A673 (cell line): Measurements from ENCODE around the gene RFX1. TPM values are rescaled to one million over a fixed set of nuclear protein-coding genes. Genes with fewer than 3 reads are reported as not detected.

ENCODE experiments used
- BruUV-seq: library from RNA; stranded (reverse); fragments of 400-500 nt; replicated peaks from 2 replicates; lab custom pipeline; 2021; lab: Mats Ljungman, UMichigan
- CTCF ChIA-PET: fragments of 300-600 bp; sonication (Branson Sonifier 250); formaldehyde crosslinking; loops from one replicate; lab custom pipeline; 2022; ENCODE audit warnings: antibody characterized with exemption; lab: Charles Lee
- POLR2A ChIA-PET: fragments of 300-600 bp; sonication (Branson Sonifier 250); formaldehyde crosslinking; loops from one replicate; lab custom pipeline; 2022; ENCODE audit warnings: antibody characterized with exemption; ENCODE audit not compliant: low non-redundant PET; lab: Charles Lee
- DNase-seq: peaks from one replicate; pipeline ENCODE4 v3.0.0-alpha.2; 2015; ENCODE audit warnings: low spot score
- H3K27ac ChIP-seq: fragments of 200-600 bp; sonication (generic); 2 replicates; pipeline ENCODE4 v1.5.1; 2016; ENCODE audit warnings: mixed run types, low read depth, mild to moderate bottlenecking, mixed read lengths, antibody characterized with exemption, low read length; ENCODE audit not compliant: poor library complexity, severe bottlenecking
- H3K27me3 ChIP-seq: fragments of 200-600 bp; sonication (generic); replicated peaks from 2 replicates; pipeline ENCODE4 v1.6.1; 2017; ENCODE audit warnings: mixed run types, low read depth, mild to moderate bottlenecking, mixed read lengths, antibody characterized with exemption, low read length; ENCODE audit not compliant: insufficient read depth, poor library complexity
- H3K36me3 ChIP-seq: fragments of 200-600 bp; sonication (generic); 2 replicates; pipeline ENCODE4 v1.6.1; 2016; ENCODE audit warnings: mixed run types, mild to moderate bottlenecking, mixed read lengths, antibody characterized with exemption, low read length; ENCODE audit not compliant: insufficient read depth, poor library complexity, severe bottlenecking
- H3K4me1 ChIP-seq: fragments of 200-600 bp; sonication (generic); 2 replicates; pipeline ENCODE4 v1.6.1; 2017; ENCODE audit warnings: mixed run types, mild to moderate bottlenecking, mixed read lengths, antibody characterized with exemption, low read length; ENCODE audit not compliant: insufficient read depth, poor library complexity, severe bottlenecking
- H3K4me3 ChIP-seq: fragments of 200-600 bp; sonication (generic); 2 replicates; pipeline ENCODE4 v1.5.1; 2016; ENCODE audit warnings: low read depth, mixed run types, mild to moderate bottlenecking, mixed read lengths, low read length; ENCODE audit not compliant: poor library complexity, severe bottlenecking
- H3K9me3 ChIP-seq: fragments of 200-600 bp; sonication (generic); 2 replicates; pipeline ENCODE4 v1.6.1; 2016; ENCODE audit warnings: mixed run types, low read depth, mild to moderate bottlenecking, mixed read lengths, antibody characterized with exemption, low read length; ENCODE audit not compliant: poor library complexity, severe bottlenecking
- EZH2 ChIP-seq: fragments of 200-600 bp; sonication (generic); IDR thresholded peaks from 2 replicates; pipeline ENCODE4 v1.6.1; 2017; ENCODE audit warnings: borderline replicate concordance, low read depth, mild to moderate bottlenecking, mixed read lengths, antibody characterized with exemption, low read length; ENCODE audit not compliant: poor library complexity, severe bottlenecking
- intact Hi-C: fragments of 100-400 bp; cut with micrococcal nuclease; formaldehyde crosslinking; loops from one replicate; pipeline ENCODE4 v1.10.0; 2022; ENCODE audit not compliant: unreplicated experiment
- total RNA-seq: library from RNA; stranded (reverse); gene quantifications from 2 replicates; pipeline ENCODE4 v1.2.3, GENCODE V29; 2021
- TF ChIP-seq, protein P1 (sequence below): fragments of 300-800, 200-600 bp; sonication (generic); conservative IDR thresholded peaks from 2 replicates; pipeline ENCODE4 v1.5.1; 2017; ENCODE audit warnings: low read depth, mild to moderate bottlenecking, antibody characterized with exemption, low read length, moderate library complexity, mixed read lengths

The RFX1 gene
- total RNA-seq, 1 experiment from 2014 or later, result 19.5 TPM

DNA sequence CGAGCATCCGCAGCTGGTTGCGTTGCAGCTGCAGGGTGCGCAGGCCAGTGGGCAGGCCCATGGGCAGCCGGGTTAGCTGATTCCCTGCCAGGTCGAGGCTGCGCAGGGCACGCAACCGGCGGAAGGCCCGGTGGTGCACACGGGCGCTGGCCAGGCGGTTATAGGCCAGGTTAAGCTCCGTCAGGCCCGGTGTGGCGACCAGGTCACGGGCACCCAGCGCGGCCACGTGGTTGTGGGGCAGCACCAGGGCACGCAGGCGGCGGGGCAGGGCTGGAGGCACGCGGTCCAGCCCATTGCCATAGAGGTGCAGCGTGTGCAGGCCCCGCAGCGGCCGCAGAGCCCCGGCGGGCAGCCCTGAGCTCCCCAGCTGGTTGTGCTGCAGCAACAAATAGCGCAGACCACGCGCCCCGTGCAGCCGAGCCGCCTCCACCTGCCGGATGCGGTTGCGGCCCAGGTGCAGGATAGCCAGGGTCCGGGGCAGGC lies 73.2 kb downstream of the RFX1 start:
- Histone ChIP-seq H3K4me3 (no peak overlapping the region), H3K9me3 (no peaks in the 10 kb centered on the region), H3K27me3 (no peaks in the 10 kb centered on the region), H3K4me1 (no peaks in the 10 kb centered on the region), H3K36me3 (peaks cover under 1% of the 10 kb centered on the region), H3K27ac (no peak overlapping the region)
- intact Hi-C loops, result no loop called here
- CTCF ChIA-PET, result no interaction called here
- POLR2A ChIA-PET, result no interaction called here
- TF ChIP-seq, protein P1, sequence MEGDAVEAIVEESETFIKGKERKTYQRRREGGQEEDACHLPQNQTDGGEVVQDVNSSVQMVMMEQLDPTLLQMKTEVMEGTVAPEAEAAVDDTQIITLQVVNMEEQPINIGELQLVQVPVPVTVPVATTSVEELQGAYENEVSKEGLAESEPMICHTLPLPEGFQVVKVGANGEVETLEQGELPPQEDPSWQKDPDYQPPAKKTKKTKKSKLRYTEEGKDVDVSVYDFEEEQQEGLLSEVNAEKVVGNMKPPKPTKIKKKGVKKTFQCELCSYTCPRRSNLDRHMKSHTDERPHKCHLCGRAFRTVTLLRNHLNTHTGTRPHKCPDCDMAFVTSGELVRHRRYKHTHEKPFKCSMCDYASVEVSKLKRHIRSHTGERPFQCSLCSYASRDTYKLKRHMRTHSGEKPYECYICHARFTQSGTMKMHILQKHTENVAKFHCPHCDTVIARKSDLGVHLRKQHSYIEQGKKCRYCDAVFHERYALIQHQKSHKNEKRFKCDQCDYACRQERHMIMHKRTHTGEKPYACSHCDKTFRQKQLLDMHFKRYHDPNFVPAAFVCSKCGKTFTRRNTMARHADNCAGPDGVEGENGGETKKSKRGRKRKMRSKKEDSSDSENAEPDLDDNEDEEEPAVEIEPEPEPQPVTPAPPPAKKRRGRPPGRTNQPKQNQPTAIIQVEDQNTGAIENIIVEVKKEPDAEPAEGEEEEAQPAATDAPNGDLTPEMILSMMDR, result no peak
- no peak for TF ChIP-seq EZH2
- DNase-seq, result no peak
- BruUV-seq, result no TSS peak

DNA sequence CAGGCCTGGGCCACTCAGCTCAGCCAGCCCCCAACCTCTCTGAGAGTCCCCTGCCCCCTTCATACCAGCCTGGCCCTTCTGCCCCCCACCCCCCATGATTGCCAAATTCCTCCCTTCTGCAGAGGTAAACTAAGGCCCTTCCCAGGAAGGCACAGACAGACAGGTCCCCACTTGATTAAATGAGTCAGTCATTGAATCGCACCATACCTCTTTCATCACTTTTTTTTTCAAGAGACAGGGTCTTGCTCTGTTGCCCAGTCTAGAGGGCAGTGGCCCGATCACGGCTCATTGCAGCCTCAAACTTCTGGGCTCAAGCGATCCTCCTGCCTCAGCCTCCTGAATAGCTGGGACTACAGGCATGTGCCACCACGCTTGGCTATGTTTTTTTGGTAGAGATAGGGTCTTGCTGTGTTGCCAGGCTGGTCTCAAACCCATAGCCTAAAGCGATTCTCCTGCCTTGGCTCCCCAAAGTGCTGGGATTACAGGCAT lies 73.9 kb downstream of the RFX1 start:
- TF ChIP-seq, protein P1, result no peak
- TF ChIP-seq EZH2, result no peak
- no peaks in the 10 kb centered on the region for H3K9me3 ChIP-seq
- peaks cover 4% of the 10 kb centered on the region for H3K36me3 ChIP-seq
- no peaks in the 10 kb centered on the region for H3K4me1 ChIP-seq
- intact Hi-C loops, result no loop called here
- no peak for DNase-seq
- H3K27me3 ChIP-seq, result no peaks in the 10 kb centered on the region
- ChIA-PET CTCF (interaction anchor here (0.7 kb wide), 1 partner anchor 9 kb away, joined by 3 read pairs; no protein-coding TSS in a partner anchor), POLR2A (no interaction called here)
- no TSS peak for BruUV-seq
- H3K27ac ChIP-seq, result no peak overlapping the region
- no peak overlapping the region for H3K4me3 ChIP-seq

DNA sequence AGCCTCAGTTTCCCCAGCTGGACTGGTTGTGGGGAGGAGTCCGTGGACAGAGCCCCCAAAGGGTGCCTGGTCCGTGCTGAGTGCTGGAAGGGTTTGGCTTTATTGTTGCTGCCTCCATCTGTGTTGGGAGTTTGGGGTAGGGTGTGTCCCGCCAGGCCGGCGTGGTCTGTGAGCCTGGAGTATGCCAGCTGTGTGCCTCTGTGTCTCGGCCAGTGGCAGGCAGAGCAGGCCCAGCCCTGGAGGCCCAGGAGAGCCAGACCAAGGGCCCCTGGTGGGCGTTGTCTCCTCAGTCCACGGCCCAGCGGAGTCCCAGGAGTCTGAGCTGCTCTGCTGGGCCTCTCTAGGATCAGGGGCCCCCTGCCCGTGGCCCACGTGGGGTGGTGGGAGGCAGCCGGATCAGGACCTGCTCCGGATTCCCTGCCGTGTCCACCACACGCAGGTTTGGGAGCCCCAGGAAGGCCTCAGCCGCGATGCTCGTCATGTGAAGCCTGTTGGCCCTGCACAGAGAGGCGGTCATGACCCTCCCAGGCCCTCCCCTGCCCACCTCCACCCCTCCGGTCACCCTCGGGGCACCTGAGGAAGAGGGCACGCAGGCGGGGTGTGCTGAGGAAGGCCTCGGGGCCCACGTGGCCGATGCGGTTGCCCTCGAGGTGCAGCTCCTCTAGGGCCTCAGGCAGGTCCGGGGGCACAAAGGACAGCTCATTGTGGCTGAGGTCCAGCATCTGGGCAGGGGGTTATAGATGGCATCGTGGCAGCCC lies 74.5 kb downstream of the RFX1 start:
- no peak for TF ChIP-seq EZH2
- TF ChIP-seq, protein P1, result no peak
- ChIA-PET CTCF (no interaction called here), POLR2A (no interaction called here)
- no peak overlapping the region for H3K4me3 ChIP-seq
- BruUV-seq, result no TSS peak
- DNase-seq, result no peak
- no peaks in the 10 kb centered on the region for H3K4me1 ChIP-seq
- no peak overlapping the region for H3K27ac ChIP-seq
- H3K9me3 ChIP-seq, result no peaks in the 10 kb centered on the region
- no peaks in the 10 kb centered on the region for H3K27me3 ChIP-seq
- intact Hi-C loops, result no loop called here
- peaks cover 8% of the 10 kb centered on the region for H3K36me3 ChIP-seq
